GM18867 (cell line): Measurements from ENCODE around the gene NRXN3.

Experiments
- ATAC-seq: cut with Tn5 transposase; IDR thresholded peaks from one replicate; pipeline ENCODE4 v1.9.1; 2021; ENCODE audit warnings: mild to moderate bottlenecking, moderate library complexity; ENCODE audit not compliant: unreplicated experiment

The NRXN3 gene

DNA sequence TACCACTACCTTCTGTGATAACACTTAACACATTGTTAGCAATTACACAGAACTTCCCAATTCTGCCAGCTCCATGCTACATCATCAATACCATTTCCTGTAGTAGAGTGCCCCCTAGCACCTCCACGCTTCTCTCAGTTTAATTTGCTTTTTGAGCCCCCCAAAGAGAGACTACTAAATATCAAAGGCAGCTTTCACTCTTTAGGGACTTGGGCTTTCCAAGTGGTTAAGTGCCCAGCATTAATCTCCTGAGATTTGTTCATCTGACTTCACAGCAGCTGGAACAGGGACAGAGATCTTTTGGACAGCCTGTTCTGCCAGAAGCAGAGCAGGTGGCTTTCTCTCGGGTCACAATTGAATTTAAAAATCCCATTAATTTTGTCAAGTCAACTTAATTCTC lies 1086.2 kb downstream of the NRXN3 start:
- ATAC-seq: no peak

DNA sequence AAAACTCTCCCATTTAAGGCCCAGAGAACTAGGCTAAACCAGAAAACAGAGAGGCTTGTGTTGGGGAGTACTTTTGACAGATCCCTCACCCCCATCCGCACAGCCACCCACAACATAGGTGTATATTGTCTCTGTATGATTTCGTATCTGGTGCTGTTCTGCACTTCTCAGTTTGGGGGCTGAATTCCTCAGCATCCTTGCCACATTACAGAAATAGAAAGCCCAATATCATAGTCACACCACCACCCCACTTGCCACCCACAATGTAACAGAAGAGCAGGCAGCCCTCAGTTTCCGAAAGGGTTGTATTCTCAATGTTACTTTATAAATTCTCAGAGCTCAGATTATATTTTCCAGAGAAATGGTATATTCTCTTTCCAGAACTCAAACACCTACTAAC lies 1090.2 kb downstream of the NRXN3 start:
- ATAC-seq: no peak

DNA sequence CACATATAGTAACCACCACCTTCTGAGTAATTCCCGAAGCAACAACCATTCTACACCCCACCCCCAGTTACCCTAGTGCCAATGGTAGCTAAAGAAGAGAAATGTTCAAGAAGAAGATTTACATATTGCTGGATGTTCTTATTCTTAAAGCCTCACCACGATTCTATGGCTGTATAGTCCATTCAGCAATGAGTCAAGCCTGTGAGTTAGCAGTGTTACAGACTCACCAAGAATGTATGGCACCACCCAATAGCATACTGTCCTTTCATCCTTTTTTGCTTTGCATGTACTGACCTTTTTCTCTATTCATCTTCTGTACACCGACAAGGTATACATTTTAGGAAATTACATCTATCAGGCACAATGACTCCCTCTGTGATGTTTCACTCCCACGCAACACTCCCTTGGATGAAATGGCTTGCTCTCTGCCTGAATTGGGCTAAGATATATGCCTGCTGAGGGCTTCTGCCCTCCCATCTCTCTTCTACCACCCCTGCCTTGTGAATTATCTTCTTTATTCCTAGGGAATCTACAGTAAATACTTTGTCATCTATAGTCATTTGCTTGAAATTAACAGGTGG lies 1095.3 kb downstream of the NRXN3 start:
- no peak for ATAC-seq

DNA sequence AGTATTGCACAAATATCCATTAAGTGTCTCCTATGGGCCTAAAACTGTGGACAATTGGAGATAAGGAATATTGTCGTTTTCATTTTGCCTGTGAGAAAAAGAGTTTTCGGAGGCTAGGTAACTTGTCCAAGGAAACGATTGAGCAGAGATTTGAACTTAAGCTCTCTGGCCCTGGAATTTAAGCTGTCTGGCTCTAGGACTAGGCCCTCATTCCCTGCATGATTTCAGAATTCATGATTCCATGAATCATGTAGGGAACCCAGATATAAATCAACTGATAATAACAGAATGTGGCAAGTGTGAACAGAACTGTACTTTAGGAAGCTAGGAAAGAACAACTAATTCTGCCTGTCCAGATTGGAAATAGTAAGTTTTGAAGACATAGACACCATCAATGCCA lies 1100.2 kb downstream of the NRXN3 start:
- ATAC-seq: no peak

DNA sequence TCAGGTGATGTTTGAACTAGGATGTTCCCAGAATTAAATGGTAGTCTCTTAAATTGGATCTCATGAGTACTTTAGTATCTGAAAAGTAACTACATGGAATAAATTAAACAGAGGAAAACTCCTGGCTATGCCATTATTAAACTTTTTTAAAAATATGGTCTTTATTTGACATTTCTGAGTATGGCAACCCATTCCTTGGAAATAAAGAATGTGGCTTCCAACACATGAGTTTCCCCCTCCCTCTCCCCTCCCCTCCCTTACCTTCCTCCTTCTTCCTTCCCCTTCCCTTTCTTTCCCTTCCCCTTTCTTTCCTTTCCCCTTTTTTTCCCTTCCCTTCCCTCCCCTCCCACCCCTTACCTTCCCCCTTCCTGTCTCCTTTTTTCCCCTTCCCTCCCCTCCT lies 1100.9 kb downstream of the NRXN3 start:
- ATAC-seq: no peak

DNA sequence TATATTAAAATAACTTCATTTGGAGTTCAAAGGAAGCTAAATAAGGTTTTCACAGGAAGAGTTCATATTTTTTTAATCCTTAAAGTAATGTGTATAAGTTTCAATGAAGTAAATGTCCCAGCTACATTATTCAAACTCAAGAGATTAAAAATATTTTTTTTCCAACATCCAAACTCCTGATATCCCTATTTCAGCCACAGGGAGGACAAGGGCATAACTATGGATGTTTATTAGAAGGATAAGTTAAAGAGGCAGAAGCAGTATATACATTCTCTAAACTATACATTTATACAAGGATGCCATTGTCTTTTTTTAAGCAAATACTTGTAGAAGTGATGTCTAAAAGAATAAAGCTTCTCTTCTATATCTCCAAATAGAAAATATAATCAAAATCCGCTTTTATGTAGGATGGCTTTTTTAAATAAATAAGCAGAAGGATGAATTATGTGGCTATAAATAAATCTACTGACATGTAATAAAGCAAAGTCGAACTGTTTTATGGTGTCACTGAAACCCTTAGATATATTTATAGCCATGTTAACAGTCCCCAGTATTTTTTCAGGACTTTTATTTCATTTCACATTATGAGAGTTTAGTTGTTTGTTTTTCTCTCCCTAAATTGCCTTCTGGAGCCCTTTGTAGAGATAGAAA lies 1104.6 kb downstream of the NRXN3 start:
- ATAC-seq: no peak

DNA sequence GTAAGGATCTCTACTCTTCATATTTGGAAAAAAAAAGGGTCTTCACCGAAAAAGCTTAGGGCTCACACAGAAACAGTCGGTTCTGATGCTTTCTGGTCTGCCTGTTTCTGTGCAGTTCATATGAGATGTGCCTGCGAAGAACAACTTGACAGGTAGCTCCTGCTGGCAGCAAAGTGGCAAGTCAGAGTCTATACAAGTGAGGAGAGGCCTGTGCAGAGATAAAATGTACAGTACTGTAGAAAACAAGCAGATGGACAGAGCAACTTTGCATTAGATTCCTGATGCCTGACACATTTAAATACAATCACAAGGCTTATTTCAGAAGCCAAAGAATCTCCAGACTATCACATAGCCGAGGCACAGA lies 1105.1 kb downstream of the NRXN3 start:
- ATAC-seq: no peak

DNA sequence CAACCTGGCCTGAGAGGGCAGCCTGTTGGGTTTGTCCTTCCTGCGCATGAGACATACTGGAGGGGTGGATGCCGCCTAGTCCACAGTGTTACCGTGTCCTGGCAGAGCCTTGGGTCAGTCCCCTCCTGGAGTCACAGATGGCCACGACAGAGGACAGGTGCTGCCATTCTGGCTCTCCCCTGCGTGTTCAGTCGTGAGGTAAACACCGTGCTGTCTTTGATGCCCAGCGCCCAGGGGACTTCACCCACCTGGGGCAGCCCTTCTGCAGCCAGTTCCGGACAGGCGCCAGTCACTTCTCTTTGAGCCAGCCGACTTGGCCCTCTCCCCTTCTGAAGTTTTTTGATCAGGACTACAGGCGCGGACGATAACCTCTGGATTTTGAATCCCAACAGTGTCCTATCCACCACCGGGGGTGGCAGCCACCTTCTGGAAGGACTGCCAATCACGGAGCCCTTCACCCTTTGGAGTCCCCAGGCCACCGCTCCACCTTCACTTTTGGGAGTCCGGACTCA lies 1108.2 kb downstream of the NRXN3 start:
- no peak for ATAC-seq

DNA sequence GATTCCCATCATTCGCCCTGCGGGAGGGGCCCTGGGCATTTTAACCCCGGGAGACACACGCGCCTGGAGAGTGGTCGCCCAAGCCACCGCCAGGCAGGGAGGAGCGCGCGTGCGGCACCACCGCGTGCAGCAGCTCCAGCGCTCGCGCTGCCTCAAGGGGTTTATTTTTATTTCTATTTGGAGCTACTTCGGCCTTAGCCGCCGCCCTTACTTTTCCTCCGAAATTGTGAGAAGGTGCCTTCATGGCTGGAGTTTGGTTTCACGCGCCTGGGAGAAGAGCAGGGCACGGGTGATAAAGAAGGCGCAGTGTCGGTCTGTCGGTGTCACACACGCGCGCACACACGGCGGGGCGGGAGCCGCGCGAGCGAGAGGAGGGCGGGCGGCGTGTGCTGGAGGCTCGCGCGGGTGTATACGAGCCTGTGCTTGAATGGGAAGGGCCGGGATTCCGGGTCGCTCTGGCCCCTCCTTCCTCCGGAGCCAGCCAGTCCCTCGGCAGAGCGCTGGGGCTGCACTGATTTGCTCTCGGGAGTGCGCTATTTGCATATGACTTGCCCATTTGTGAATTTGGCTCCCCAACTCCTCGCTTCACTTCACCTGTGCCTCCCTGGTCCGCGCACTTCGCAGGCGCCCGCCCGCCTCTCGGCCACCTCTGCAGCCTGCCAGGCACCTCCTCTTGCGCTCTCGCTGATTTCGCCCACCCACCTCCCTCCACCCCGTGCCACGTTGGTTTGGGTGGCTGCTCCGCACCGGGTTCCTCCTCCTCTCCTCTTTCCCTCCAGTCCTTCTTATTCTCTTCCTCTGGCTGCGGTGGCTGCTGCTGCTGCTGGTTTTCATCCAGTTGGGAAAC lies 1108.8 kb downstream of the NRXN3 start:
- no peak for ATAC-seq

DNA sequence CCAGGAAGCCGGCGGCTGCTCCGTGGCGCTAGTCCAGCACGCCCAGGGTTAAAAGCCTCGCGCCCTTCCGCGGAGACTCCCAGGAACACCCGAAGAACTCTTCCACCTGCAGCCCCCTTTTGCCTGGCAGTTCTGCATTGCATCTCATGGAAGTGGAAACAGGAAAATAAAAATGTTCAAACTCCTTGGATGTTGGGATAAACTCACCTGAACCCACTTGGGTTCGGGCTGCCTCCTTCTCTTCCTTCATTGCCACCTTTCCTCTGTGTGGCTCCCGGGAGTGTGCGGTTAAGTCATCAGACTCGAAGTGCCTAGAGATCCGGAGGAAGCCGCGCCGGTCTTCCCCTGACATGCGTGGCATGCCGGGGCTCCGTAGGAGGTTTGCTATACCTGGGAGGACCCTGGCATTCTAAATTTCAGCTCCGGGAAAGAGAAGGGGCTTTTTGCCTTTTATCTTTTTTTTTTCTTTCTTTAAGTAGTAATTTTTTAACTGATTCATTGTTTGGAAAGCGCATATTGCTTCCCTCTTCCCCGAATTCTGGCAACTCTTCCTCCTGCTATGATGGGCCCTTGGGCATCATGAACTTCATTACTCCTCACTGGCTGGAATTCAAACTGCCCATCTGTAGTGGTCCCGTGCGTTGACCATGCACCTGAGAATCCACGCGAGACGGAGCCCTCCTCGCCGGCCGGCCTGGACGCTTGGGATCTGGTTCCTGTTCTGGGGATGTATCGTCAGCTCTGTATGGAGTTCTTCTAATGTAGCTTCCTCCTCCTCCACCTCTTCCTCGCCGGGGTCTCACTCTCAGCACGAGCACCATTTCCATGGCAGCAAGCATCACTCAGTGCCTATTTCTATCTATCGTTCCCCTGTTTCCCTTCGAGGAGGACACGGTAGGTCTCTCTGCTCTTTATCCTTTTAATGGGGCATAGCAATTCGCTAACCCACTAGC lies 1109.7 kb downstream of the NRXN3 start:
- no peak for ATAC-seq

DNA sequence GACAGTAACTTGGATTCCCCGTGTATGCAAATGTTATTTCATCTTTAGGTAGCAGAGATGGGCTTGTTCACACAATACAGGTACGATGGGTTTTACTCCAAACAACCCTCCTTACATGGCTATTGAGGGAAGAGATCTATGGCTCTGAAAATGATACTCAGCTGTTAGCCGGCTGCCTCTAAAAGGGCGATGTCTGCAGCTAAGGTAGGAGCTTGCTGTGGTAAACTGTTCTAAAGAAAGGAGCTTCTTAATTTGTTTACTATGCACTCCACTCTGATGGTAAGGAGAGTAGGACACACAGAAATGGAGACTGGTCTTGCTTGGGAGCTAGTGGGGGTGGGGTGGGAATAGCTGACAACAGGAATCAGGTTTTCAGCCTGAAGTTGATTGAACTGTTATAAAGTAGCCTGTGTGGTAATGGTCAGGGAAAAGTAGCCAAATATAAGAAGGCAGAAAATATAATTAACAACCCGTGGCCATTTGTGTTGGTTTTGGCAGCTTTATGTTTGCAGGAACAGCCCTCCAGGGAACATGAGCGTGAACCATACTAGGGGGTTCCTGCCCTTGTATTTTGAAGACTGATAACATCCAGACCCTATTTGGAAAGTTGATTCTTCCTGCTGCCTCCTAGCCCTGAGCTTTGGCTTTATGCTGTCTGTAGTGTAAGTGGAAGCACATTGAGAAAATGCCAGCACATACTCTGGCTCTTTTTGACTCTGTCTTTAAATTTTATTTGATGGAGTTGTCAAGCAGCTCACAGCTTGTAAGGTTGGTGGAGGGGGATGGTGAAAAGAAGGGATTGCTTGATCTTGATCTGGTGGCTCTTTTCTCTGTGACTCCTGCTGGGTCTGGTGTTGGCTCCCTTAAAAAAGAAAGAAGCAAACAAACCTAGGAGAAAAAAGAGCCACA lies 1111.3 kb downstream of the NRXN3 start:
- no peak for ATAC-seq

DNA sequence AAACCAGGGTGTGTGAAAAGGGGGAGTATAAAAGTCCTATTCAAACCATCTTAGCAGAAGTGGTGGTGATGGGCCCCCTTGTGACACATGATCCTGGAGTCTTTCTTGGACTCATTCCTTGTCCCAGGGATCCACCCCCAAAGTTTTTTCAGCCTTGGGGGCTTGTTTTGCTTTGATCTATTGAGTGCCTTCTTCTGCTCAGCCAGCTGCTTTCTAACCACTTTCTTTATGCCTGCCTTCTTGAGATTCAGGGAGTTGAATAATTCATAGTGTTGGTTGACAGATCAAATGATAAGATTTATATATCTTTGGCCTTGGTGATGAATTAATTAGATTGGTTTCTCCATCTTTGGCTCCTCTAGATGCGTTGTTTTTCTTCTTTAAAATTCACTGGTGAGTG lies 1114.4 kb downstream of the NRXN3 start:
- no peak for ATAC-seq

DNA sequence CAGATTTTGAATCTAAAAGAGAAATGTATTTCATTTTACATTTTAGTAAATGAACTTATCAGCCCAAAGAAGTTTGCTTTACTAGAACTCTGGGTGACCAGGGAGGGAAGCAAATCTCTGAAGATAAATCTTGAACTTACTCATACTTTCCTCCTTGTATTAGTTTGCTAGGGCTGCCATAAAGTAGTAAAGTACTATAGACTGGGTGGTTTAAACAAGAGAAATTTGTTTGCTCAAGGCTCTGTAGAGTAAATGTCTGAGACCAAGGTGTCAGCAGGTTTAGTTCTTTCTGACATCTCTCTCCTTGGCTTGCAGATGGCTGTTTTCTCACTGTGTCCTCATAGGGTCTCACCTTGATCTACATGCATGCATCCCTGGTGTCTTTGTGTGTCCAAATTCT lies 1115.1 kb downstream of the NRXN3 start:
- no peak for ATAC-seq

DNA sequence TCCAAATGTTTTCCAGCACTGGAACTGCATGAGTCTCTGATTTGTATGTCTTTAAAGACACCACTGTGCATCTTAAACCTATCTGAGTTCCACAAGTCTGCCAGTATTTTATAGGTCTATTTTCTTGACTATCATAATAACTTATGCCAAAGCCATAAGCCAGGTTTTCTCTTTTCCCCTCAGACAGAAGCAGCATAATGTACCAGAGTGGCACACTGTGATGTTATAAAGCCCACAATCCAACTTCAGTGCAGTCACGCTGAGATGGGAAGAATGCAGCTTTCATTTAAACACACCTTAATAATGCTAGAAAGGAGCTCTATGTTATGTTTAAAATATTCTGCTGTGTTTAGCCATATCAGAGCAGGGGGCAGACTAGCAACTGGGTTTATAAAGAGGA lies 1117.8 kb downstream of the NRXN3 start:
- ATAC-seq: no peak

DNA sequence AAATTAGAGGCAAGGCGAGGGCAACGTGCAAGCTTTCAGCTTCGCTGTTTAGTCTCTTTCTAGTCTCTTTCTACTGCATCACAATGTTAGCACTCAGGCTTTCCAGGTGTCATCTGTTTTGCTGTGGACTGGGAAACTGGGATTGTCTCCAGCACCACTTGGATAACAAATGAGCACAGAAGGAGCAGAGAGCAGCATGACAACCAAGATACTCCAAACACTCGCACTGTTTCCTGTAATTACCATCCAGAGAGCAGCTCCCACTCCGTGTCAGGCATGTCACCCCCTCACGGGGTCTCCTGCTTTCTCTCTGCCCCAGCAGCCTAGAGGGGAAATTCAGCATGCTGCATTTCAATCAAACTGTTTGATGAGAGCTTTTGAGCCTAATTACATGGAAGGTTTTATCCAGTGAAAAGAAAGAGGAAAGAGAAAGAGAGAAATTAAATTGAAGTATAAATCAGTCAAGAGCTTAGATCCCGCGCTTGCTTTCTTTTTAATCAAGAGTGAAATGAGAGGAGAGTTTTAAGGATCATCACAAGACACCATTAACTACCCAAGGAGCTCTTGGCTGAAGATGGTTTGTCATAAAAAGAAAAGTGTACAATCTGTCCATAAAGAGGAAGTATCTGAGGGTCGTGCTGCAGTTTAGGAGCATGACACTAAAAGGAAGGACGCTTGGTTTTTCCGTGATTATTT lies 1123.5 kb downstream of the NRXN3 start:
- ATAC-seq: no peak

DNA sequence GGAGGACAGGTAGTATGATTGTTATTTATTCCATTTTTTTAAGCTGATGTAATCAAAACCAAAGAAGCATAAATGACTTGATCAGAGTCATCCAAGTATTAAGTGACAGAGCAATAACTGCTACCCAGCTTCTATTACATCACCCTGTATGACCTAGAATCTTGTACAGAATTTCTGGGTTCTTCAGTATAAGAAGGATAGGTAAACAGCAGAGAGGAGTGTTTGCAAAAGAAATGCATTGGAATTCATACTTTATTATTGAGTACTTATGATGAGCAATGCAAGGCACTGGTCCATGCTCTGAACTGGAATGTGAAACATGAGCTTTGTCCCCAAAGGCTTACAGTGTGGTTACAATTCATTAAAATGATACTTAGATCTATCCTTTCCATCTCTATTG lies 1124.3 kb downstream of the NRXN3 start:
- ATAC-seq: no peak

DNA sequence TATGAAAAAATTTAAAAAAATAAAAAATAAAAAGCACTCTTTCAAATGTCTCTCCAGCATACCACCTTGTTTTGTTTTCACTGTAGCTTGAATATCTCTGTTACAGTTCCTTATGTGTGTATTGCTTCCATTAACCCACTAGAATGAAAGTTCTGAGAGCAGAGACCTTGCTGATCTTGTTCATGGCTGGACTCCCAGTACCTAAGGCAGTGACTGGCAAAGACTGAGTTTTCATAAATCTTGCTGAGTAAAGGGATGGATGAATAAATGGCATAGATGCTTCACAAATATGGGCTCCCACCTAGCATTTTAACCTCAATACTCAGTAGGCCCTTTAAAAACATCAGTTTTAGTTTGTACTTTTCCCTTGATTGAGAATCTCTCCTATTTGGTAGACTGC lies 1125.2 kb downstream of the NRXN3 start:
- ATAC-seq: no peak

DNA sequence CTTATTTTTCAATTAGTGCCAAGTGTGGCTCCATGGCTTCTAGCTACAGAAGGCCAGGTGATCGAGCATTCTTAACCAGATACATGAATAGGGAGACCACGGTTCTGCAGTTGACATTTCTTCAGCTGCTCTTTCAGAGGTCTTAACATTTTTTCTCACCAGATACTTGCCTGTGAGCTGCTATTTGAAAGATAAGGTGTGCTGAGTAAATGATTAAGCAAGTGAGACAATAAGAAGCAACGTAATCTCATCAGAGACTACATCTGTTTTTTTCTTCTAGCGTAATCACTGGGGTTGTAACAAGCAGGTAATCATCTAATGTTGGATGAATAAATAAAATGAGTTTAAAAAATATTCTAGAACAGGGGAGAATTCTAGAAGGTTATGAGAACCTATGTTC lies 1128.2 kb downstream of the NRXN3 start:
- no peak for ATAC-seq

DNA sequence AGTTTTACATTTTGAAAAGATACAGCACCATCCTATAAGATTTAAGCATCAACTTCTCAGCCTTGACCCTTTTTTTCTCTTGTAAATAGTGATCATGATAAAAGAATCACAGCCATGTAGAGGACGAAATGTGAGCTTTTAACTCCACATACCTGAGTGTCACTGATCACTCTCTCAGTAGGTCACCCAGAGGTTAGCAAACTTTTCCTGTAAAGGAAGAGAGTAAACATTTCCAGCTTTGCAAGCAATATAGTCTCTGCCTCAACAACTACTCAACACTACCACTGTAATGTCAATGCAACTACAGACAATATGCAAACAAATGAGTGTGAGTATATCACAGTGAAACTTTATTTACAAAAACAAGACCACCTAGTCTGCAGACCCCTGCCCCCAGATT lies 1129.0 kb downstream of the NRXN3 start:
- ATAC-seq: no peak
